Measurements from ENCODE around the gene DPRX. TPM values are rescaled to one million over a fixed set of nuclear protein-coding genes. Genes with fewer than 3 reads are reported as not detected.

DPRX gene
- total RNA-seq, 2 experiments from 2014 or later = not detected

GRCh38 chr19:53671663-53672062, 39.9 kb downstream of the DPRX start:
- DNase-seq = no peak
- Mint-ChIP-seq H3K4me1 (ENCODE audit: low read depth) (no peaks in the 10 kb centered on the region), H3K27ac (no peak overlapping the region), H3K4me3 (no peak overlapping the region), H3K9me3 (peaks cover 10% of the 10 kb centered on the region), H3K27me3 (ENCODE audit: low read depth) (no peaks in the 10 kb centered on the region), H3K36me3 (ENCODE audit: low read depth) (no peaks in the 10 kb centered on the region)
- intact Hi-C loops (cut with micrococcal nuclease) = no loop called here
- CTCF ChIA-PET = no interaction called here

Small RNAs within 50 kb of the gene (microRNA-seq; reads per million reads assigned to microRNA genes)
- gene MIR1323 (ENCODE audit: borderline microRNAs expressed, borderline replicate concordance) = not detected
- not detected for gene MIR498 (ENCODE audit: borderline microRNAs expressed, borderline replicate concordance)
- gene MIR512-1 (ENCODE audit: borderline microRNAs expressed, borderline replicate concordance) = not detected
- gene MIR512-2 (ENCODE audit: borderline microRNAs expressed, borderline replicate concordance) = not detected
- not detected for gene MIR515-1 (ENCODE audit: borderline microRNAs expressed, borderline replicate concordance)
- not detected for gene MIR515-2 (ENCODE audit: borderline microRNAs expressed, borderline replicate concordance)
- gene MIR519C (ENCODE audit: borderline microRNAs expressed, borderline replicate concordance) = not detected
- gene MIR519E (ENCODE audit: borderline microRNAs expressed, borderline replicate concordance) = not detected
- not detected for gene MIR520E (ENCODE audit: borderline microRNAs expressed, borderline replicate concordance)
- gene MIR520F (ENCODE audit: borderline microRNAs expressed, borderline replicate concordance) = not detected

Other genes starting within 250 kb of the DPRX start
- gene ZNF765, start 236.8 kb upstream of the DPRX start, total RNA-seq = 1 to 10 TPM; 7.9 to 8.0 TPM
- 10 to 100 TPM in 1 of 2 experiments, 1 to 10 TPM in 1; 8.7 to 10.0 TPM for gene ZNF761, start 200.0 kb upstream of the DPRX start, total RNA-seq
- gene ZNF813, start 164.3 kb upstream of the DPRX start, total RNA-seq = 1 to 10 TPM; 4.5 to 5.6 TPM
- 10 to 100 TPM; 35.5 to 36.9 TPM for gene ZNF331, start 93.9 kb upstream of the DPRX start, total RNA-seq
- gene NLRP12, start 192.3 kb downstream of the DPRX start, total RNA-seq = not detected
- gene MYADM, start 235.9 kb downstream of the DPRX start, total RNA-seq = 10 to 100 TPM; 13.6 to 13.9 TPM